ENCODE results near the gene C2orf80.
"Not testable (repeated sequence)": the region's sequence is repeated elsewhere in the genome, so short reads cannot be mapped to it uniquely, and the experiment has no call there.

Gene C2orf80

DNA sequence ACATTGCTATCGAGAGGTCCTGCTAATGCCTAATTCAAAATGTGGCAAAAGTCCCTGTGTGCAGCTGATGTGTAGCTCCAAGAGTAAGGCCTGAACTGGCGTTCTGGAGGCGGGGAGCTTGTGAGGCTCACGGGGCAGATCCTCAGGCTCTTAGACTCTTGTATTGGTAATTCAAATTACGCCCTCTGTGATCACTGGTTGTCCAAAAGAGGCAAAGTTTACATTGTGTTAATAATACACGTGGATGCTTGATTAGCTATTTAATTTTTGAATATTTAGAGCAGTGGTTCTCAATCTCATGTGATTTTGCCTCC, 14.0 kb downstream of the C2orf80 start:
- no peak for DNase-seq

GRCh38 chr2:208175069-208175839, 14.6 kb downstream of the C2orf80 start:
- peak; percentile 74 to 90 for DNase-seq

- no peak for DNase-seq
Observed at GRCh38 chr2:208174144-208174543, 15.7 kb downstream of the C2orf80 start.

- DNase-seq, result no peak
Observed at GRCh38 chr2:208172125-208172524, 17.7 kb downstream of the C2orf80 start.

DNA sequence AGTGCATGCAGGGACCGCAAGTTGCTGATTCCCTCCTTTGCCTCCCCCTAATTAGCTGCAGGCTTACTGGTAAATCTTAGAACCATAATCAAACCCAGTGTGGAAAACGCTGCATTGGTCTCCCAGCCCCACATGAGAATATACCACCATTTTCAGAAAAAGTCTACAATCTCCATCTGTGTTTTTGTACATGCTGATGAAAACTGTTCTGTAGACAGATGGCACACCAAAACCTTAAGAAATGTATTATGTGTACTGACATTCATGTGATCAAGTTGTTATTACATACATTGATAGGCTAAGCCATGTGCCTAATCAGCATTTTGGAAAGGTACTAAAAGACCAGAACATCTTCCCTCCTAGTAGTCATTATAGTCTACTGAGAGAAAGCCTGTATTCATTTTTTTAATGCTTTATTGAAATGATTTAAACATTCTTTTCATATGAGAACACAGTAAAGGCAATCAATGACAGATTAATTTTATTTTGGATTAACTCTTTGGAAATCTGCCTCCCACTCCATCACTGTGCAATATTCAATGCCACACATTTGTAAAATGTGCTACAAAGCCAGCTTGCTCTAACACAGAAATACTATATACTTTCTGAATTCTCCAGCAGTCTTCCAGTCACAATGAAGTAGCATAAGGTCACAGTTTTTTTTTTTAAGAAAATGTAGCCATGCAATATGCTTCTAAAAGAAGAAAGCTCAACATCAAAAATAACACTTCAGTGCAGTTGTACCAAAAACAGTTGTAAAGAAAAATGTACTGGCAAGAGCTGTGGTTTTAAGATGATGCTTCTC, 24.7 kb downstream of the C2orf80 start:
- no peak for DNase-seq

GRCh38 chr2:208163489-208163888, 26.3 kb downstream of the C2orf80 start, which contains the start of gene CRYGA:
TSS of gene CRYGA (minus strand) at chr2:208163589. CDS start at chr2:208163556, 33 bp downstream.
- no peak for DNase-seq

DNA sequence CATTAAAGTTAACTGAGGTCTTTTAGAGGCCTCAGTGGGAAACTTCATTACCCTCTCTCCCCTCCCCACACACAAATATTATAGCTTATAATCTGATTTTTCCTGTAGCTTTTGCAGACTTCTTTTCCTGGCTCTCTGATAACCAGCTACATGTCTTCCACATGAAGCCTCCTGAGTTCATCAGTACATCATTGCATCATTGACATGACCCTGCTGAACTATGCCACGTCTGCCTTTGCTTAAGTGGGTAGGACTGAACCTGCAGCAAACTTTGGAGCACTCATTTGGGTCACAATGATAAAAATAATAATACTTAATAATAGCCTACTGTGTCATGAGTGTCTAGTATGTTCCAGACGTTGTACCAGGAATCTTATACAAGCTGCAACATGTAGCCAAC, 33.4 kb downstream of the C2orf80 start:
- DNase-seq, result no peak

DNA sequence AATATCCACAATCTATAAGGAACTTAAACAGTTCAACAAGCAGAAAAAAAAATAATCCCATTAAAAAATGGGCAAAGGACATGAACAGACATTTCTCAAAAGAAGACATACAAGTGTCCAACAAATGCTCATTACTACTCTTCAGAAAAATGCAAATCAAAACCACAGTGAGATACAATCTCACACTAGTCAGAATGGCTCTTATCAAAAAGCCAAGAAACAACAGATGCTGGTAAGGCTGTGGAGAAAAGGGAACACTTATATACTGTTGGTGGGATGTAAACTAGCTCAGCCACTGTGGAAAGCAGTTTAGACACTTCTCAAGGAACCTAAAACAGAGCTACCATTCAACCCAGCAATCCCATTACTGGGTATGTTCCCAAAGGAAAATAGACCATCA, 36.7 kb downstream of the C2orf80 start:
- no peak for DNase-seq

DNA sequence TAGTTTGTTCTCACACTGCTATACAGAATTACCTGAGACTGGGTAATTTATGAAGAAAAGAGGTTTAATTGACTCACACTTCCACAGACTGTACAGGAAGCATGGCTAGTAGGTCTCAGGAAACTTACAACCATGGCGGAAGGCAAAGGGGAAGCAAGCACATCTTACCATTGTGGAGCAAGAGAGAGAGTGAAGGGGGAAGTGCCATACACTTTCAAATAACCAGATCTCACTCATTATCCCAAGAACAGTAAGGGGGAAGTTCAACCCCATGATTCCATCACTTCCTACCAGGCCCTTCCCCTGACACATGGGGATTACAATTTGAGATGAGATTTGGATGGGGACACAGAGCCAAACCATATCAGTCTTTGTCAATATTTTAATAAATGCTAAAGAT, 38.9 kb downstream of the C2orf80 start:
- DNase-seq, result no peak

GRCh38 chr2:208150094-208150493, 39.7 kb downstream of the C2orf80 start:
- DNase-seq, result no peak

DNA sequence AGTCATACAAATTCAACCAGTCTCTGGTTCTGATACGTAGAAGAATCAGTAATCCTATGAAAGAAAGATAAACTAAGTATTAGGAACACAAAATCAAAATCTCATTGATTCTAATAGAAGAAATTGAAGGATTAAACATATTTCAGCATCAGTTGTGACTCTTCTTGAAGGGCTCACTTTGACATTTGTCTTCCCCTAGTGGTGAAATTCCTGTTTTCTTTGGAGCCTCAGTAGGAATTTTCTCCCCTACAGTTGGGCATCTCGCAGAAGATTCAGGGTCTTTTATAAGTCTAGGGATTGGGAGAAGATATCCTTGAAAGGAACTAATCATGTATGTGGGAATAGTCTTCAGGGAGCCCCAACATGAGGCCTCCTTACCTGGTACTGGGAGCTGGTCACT, 41.0 kb downstream of the C2orf80 start:
- no peak for DNase-seq

- DNase-seq, result no peak
Observed at GRCh38 chr2:208147759-208148158, 42.1 kb downstream of the C2orf80 start.

DNA sequence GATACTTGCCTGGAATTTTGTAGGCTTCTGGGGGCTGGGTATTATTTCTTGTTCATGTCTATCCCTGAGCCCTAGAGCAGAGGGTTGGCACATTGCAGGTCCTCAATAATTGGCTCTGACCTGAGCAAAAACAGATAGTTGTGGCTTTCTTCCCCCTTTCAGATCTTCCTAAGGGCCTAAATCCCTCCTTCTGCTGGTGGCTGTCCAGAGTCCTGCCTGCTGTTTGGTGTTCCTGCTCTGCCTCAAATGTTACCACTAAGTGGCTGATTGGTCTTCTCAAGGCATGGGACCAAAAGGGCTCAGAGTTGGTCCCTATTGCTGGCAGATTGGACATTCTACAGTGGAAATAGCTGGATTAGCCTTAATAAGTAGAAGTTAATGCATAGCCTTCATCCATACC, 42.8 kb downstream of the C2orf80 start:
- no peak for DNase-seq

GRCh38 chr2:208146006-208146405, 43.8 kb downstream of the C2orf80 start, which contains the start of gene CRYGB:
TSS of gene CRYGB (minus strand) at chr2:208146158. CDS start at chr2:208146120, 38 bp downstream.
- no peak for DNase-seq

- DNase-seq, result no peak
Observed at GRCh38 chr2:208142925-208143799, 46.7 kb downstream of the C2orf80 start.

GRCh38 chr2:208142240-208142924, 47.4 kb downstream of the C2orf80 start:
- DNase-seq, result no peak

DNA sequence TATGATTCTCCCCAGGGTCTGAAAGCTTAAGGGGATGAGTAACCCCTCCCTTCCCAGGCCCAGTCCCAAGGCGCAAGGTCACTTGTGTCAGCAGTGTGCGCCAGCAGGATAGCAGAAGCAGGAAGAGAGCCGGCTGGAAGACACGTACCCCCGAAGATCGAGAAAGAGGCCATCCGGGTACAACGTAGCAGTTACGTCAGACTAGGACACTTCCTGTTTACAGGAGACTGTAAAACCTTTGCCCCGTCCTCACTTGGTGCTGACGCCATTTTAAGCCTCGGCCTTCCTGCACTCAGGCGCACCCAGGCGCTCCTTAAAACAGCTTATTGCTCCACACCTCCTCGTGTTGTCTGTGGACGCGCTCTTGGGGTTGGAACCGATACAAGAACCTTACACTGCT, 50.4 kb downstream of the C2orf80 start:
- DNase-seq, result no peak

GRCh38 chr2:208138334-208138733, 51.5 kb downstream of the C2orf80 start:
- DNase-seq, result not testable (repeated sequence)

- DNase-seq, result no peak
Observed at GRCh38 chr2:208136716-208137094, 53.1 kb downstream of the C2orf80 start.

DNA sequence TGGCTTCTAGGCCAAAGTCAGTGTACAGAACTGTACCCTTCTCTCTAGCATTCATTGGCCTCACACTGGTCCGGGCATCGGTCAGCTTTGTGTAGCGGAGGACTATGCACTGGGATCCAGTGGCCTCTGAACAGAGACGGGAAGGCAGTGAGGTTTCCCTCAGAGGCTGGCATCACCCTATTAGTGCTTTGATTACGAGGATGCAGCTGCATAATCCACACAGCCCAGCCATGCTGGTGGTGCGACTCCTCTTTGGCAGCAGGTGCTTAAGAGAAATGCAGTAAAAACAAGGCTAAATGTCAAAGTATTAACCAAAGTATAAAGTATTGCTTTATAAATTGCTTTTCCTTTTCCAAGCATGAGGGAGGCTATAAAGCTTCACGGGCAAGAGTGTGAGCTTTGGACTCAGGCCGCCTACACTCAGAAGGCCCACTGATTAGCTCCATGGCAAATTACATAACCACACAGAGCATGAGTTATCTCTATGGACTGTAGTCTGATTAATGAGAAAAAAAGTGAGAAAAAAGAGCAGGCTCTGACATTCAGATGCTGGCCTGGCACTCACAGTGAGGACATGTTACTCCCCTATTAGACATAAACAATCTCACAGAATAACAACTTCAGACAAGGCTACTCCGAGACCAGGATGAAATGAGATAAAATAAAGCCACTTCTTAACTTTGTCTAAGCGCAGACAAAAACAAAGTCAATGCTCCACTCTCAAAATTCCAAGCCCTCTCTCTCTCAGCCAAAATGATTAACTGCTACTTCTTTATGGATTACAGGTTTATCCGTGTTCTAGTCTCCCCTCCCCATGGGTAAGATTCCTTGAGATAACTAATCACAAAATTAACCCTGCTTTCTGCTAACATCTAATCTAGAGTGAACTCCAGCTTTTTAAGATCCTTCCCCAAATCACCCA, 53.8 kb downstream of the C2orf80 start:
- DNase-seq, result no peak

- DNase-seq, result no peak
Observed at GRCh38 chr2:208134928-208135586, 54.8 kb downstream of the C2orf80 start.
